ENCODE measurements around the gene MEGF10.

Gene MEGF10

GRCh38 chr5:127416906-127417305 is 126.3 kb downstream of the MEGF10 start:
- DNase-seq = no peak

- DNase-seq = no peak
Measured at GRCh38 chr5:127417528-127417927, 126.9 kb downstream of the MEGF10 start.

- no peak for DNase-seq
Measured at GRCh38 chr5:127418367-127418766, 127.8 kb downstream of the MEGF10 start.

- no peak for DNase-seq
Measured at GRCh38 chr5:127418974-127419682, 128.5 kb downstream of the MEGF10 start.

- DNase-seq = no peak
Measured at GRCh38 chr5:127419683-127420257, 129.2 kb downstream of the MEGF10 start.

- no peak for DNase-seq
Measured at GRCh38 chr5:127420758-127421157, 130.2 kb downstream of the MEGF10 start.

GRCh38 chr5:127421471-127421870 is 130.9 kb downstream of the MEGF10 start:
- no peak for DNase-seq

- DNase-seq = no peak
Measured at GRCh38 chr5:127423173-127423798, 132.7 kb downstream of the MEGF10 start.

- DNase-seq = no peak
Measured at GRCh38 chr5:127425037-127425436, 134.4 kb downstream of the MEGF10 start.

- DNase-seq = no peak
Measured at GRCh38 chr5:127425868-127426267, 135.3 kb downstream of the MEGF10 start.

- DNase-seq = no peak
Measured at GRCh38 chr5:127426661-127427060, 136.1 kb downstream of the MEGF10 start.

- DNase-seq = no peak
Measured at GRCh38 chr5:127428276-127428675, 137.7 kb downstream of the MEGF10 start.

- DNase-seq = no peak
Measured at GRCh38 chr5:127428748-127429147, 138.2 kb downstream of the MEGF10 start.

GRCh38 chr5:127429928-127430327 is 139.3 kb downstream of the MEGF10 start:
- no peak for DNase-seq

GRCh38 chr5:127430627-127431026 is 140.0 kb downstream of the MEGF10 start:
- no peak for DNase-seq

GRCh38 chr5:127431977-127432585 is 141.5 kb downstream of the MEGF10 start:
- no peak for DNase-seq

GRCh38 chr5:127433526-127433925 is 142.9 kb downstream of the MEGF10 start:
- no peak for DNase-seq

- DNase-seq = no peak
Measured at GRCh38 chr5:127434588-127434987, 144.0 kb downstream of the MEGF10 start.

GRCh38 chr5:127435821-127436220 is 145.2 kb downstream of the MEGF10 start:
- no peak for DNase-seq

- DNase-seq = no peak
Measured at GRCh38 chr5:127439644-127440043, 149.0 kb downstream of the MEGF10 start.

- DNase-seq = no peak
Measured at GRCh38 chr5:127440831-127441230, 150.2 kb downstream of the MEGF10 start.

GRCh38 chr5:127441799-127442484 is 151.3 kb downstream of the MEGF10 start:
- DNase-seq = no peak

- DNase-seq = no peak
Measured at GRCh38 chr5:127444171-127444570, 153.6 kb downstream of the MEGF10 start.

Measured in activated CD4-positive, alpha-beta T cell treated with anti-CD3 and anti-CD28 coated beads, Interleukin-2, amount 50 U/mL, for 48 hours (primary cell).